GM21576 (cell line): Measurements from ENCODE around the gene WNT3.
"Not testable (repeated sequence)": the region's sequence is repeated elsewhere in the genome, so short reads cannot be mapped to it uniquely, and the experiment has no call there.

ENCODE experiments used
- ATAC-seq: cut with Tn5 transposase; IDR thresholded peaks from one replicate; pipeline ENCODE4 v1.9.1; 2021; ENCODE audit warnings: mild to moderate bottlenecking, moderate library complexity; ENCODE audit not compliant: unreplicated experiment

Gene WNT3

DNA sequence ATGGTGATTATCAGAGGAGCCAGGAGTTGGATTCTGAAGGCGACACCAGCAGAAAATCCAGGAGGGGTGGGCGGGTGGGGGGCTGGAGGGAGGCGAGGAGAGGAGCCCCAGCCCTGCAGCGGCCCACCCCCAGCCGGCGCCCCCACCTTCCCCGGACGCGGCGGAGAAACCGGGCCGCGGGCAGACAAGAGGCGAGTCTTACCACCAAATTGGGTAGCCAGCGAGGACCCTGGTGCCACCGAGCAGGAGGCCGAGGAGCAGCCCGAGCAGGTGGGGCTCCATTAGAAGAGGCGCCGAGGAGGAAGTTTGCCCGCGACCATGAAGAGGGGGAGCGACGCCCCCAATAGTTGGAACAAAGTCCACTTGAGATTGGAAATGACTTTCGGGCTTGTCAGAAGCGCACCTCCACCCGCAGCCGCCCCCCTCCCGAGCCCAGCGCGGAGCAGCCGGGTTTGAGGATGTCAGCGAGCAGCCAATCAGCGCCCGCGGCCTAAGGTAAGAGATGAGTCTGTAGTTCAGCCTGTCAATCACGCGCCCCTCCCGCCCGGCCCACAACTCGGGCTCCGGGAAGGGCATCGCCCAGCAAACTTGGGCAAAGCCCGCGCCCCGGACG is at the start of gene WNT3:
WNT3 (minus strand) TSS at position 377 of the 613 bp plus-strand sequence; CDS start at position 282, 95 bp downstream.
- no peak for ATAC-seq

DNA sequence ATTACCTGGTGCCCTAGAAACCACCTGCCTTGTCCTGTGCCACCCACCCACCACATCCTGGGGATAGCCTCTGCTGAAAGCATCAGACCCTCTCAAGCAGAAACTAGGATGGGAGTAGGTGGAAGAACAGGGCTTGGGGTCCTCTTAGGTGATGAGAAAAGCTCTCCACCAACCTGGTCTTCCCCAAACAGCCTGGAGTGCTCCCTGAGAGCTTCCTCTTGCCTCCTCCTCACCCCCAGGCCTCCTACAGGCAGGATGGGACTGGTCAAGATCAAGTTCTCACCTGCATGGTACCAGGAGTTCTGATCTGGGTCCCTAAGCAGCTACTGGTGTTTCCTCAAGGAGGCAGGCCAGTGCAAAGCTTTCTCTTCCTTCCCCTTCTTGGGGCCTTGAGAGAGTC is 48.3 kb upstream of the WNT3 start:
- ATAC-seq: no peak

DNA sequence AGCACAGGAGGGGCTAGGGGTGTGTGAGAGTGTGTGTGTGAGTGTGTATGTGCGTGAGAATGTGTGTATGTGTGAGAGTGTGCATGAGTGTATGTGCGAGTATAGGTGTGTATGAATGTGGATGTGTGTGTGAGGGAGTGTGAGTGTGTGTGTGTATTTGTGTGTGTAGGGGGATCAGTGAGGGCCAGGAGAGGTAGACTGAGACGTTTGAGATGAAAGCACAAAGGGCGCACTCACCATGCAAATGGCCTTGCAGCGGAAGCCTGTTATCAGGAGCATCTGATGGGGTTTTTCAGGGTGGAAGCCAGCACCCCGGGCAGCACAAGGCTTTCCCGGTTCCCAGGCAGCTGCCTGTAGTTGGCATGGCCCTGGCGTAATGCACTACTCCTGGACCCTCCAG is 47.8 kb upstream of the WNT3 start:
- no peak for ATAC-seq

GRCh38 chr17:46865100-46865499 is 46.6 kb upstream of the WNT3 start:
- ATAC-seq: no peak

DNA sequence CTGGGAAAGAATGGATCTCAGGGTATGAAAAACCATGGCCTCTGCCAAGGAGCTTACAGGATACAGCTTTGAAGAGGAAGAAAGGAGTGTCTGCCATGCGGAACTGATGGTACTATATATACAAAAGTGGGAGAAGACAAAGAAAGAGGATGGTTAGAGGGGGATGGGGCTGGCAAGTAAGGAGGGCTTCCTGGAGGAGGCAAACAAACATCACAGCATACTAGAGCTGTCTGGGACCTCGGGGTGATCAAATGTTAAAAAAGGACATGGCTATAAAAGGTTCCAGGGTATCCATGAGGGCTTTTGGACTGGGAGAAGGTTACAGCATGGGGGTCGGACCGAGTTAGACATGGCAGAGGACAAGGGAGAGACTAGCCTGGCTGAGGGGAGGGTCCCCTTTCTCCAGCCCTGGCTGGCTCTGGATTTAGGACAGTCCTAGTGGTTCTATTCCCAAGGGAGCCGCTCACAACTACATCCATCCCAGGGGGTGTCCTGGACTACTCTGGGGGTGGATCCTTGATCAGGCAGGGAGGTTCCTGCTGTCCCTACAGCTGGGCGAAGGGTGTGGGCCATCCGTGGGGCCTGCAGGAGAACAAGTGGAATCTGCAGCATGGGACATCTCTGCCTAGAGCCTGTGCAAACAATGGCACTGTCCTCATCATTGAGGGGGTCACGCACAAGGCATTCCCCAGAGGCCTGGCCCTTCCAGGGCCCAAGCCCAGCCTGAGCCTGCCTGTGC is 45.1 kb upstream of the WNT3 start:
- no peak for ATAC-seq

- no peak for ATAC-seq
Observed at GRCh38 chr17:46862949-46863348, 44.5 kb upstream of the WNT3 start.

DNA sequence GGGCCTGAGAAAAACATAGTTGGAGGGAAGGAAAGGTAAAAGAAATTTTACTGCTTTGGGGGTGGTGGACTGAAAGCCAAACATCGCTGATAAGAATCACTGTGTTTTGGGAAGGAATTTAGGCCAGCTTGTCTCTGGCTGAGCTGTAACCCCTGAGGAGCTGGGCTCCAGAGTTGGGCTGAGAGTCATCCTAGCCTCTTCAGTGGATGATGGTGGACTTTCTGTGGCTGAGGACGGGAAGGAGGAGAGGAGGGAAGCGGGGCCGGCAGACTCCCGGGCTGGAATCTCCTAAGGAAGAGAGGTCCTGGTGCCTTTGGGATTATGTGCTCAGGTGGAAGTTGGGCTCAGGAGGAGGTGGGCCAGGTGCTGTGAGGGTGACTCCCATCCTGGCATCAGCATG is 41.5 kb upstream of the WNT3 start:
- ATAC-seq: no peak

GRCh38 chr17:46857600-46857999 is 39.1 kb upstream of the WNT3 start:
- no peak for ATAC-seq

- ATAC-seq: no peak
Observed at GRCh38 chr17:46854948-46855347, 36.5 kb upstream of the WNT3 start.

DNA sequence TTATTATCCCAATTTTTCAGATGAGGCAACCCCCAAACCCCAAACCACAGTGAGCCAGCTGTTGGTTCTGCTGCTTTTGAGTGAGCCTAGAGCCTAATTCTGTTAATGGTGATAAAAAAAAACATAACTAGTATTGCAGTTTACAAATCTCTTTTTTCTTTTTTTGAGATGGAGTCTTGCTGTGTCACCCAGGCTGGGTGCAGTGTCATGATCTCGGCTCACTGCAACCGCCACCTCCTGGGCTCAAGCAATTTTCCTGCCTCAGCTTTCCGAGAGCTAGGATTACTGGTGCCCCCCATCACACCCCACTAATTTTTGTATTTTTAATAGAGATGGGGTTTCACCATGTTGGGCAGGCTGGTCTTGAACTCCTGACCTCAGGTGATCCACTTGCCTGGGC is 36.0 kb upstream of the WNT3 start:
- no peak for ATAC-seq

- no peak for ATAC-seq
Observed at GRCh38 chr17:46853896-46854444, 35.5 kb upstream of the WNT3 start.

DNA sequence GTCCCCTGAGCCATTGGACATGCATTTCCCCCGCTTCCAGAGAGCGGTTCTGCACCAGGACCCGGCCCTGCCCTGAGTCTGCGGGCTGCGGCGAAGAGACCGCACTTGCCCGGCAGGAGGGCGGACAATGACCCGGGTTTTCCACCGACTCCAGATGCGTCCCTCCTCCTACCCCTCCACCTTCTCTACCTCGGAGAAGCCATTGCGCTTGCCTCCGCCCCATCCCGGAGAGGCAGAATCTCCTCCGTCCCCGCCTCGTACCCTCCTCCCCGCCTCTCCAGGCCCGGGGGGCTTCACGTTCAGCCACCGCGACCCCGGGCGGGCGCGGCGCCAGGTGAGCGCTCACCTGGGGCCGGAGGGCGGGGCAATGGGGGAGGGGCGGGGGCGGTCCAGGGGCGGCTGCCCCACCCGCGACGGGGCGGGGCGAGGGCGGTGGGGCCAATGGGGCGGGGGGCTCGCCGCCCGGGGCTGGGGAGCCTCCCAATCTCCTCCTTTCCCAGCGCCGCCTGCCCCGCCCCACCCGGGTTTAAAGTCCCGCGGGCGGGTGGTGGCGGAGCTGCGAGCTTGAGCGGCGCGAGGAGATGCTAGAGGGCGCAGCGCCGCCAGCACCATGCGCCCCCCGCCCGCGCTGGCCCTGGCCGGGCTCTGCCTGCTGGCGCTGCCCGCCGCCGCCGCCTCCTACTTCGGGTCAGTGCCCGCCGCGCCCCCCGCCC is 32.7 kb upstream of the WNT3 start, which contains the start of gene WNT9B:
WNT9B (plus strand) TSS at position 555 of the 713 bp plus-strand sequence; CDS start at position 611, 56 bp downstream.
- ATAC-seq: no peak

DNA sequence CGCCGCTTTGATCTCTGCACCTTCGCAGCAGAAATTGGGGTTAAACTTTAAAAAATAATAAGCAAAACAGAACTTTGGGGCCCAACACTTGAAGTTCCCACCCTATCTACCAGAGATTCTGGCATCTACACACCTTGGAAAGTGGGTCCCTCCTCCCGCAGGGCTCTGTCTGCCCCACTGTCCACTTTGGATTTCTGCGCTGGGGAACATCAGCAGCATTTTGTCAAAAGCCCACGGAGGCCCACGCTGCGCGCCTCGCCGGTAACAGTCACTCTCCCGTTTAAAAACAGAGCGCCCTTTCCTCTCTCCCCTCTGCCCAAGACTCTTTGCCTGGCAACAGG is 32.2 kb upstream of the WNT3 start:
- ATAC-seq: no peak

DNA sequence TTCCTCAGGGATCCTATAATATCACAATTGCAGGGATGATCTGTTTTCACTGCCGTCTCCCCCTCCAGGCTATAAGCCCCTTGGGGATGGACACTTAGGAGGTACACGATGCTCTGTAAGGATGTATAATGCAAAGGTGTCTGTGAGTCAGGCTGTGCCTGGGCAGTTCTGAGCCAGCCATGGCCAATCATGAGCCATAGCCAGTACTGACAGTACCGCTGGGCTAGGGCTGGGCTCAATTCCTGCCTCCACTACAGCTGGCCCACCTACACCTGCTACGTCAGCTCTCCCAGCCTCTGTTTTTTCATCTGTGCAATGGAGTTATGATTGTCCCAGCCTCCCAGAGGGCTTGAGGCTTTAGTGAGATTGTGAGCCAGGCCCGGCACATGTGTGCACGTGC is 30.0 kb upstream of the WNT3 start:
- ATAC-seq: no peak

- no peak for ATAC-seq
Observed at GRCh38 chr17:46847204-46848191, 29.0 kb upstream of the WNT3 start.

DNA sequence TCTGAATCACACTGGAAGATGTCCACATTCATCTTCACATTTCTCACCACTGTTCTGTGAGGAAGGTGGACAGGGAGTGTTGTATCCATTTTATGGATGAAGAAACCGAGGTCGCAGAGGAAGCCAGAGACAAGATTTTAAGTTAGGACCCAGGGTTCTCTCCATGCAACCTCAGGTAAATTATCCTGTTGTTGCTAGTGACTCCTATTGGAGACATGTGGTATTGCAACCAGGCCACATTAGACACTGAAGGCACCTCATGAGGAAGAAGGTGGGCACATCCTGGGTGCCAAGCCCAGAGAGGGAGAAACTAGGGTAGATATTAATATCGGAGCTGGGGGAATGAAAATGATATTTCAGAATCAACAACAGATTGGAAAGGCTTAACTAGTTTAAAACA is 24.3 kb upstream of the WNT3 start:
- no peak for ATAC-seq

DNA sequence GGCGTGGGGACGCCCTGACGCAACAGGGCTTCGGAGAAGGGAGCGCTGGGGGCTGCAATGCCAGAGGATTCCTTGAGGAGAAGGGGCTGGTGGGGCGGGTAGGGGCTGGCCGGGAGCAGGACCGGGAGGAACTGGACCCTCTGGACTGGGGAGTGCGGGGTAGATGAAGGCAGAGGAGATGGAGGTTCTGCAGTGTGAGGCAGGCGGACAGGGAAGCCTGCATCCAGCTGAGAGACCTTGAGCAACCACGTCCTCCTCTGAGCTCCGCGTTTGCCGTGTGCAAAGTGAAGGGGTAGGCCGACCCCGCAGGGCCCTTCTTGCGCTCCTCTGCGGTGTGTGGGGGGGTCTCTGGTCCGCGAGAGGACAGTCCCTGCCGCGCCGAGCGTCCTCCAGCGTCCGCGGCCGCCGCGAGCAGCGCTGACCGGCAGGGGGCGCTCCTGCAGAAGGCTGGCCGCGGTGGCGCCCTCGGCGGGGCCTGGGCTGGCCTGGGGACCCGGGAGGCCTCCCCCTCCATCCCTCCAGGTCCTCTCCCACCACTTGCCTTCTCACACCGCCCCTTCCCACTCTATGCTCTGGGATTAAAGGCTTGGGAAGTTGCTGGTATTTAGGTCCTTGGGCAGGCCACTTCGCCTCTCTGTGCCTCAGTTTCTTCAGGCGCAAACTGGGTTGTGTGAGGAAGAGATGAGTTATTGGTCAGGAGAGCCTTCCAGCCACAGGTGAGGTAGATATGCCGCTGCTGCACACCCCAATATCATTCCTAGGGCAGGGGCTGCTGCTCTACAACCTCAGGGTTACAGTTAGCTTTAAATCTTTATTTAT is 23.3 kb upstream of the WNT3 start:
- no peak for ATAC-seq

- not testable (repeated sequence) for ATAC-seq
Observed at GRCh38 chr17:46840596-46840995, 22.1 kb upstream of the WNT3 start.

DNA sequence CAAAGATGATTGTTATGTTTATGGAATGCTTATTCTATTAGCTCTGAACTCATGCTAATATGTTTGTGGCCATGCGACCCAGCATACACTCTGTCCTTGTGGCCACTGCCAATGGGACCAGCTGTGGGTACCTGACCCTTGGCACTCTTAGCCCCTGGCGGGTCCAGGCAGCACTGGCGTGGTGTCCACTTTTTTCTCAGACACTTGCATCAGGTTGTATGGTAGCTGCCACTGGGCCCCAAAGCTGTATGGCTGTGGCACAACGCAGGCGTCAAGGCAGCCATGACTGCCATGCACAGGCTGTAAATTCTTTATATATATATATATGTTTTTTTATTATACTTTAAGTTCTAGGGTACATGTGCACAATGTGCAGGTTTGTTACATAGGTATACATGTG is 20.7 kb upstream of the WNT3 start:
- ATAC-seq: no peak

DNA sequence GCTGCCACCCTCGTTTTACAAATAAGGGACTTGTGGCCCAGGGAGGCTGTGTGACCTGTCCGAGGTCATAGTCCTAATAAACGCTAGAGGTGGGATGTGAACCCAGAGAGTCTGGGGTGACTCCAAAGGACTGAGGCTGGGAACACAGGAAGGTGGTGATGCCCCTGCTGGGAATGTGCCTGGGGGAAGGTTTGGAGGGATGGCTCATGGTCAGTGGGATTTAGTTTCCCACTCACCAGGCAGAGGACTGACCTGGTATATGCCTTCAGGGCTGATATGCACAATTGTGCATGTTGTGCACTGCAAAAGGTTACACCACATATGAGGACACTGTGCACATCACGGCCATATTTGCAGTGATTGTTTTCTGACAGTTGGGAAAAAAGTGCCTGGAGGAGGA is 19.0 kb upstream of the WNT3 start:
- no peak for ATAC-seq
